Duodenal mucosa (tissue), 2 donors: Measurements from ENCODE around the gene STX2.
"Not testable (repeated sequence)": the region's sequence is repeated elsewhere in the genome, so short reads cannot be mapped to it uniquely, and the experiment has no call there.

Experiments used
- H3K27ac ChIP-seq: one replicate; pipeline ENCODE4 v1.7.0; 2013; ENCODE audit warnings: low read depth, low read length
- H3K27me3 ChIP-seq, 2 donors: one replicate each; pipeline ENCODE4 v1.7.0; 2013; ENCODE audit warnings: low read length in 2 of 2, control low read depth in 1 of 2; ENCODE audit not compliant: insufficient read depth in 2 of 2, control insufficient read depth in 1 of 2
- H3K36me3 ChIP-seq, 2 donors: one replicate each; pipeline ENCODE4 v1.7.0; 2013; ENCODE audit warnings: low read length in 2 of 2, control low read depth in 1 of 2; ENCODE audit not compliant: insufficient read depth in 2 of 2, control insufficient read depth in 1 of 2
- H3K4me1 ChIP-seq, 2 donors: one replicate each; pipeline ENCODE4 v1.7.0; 2013; ENCODE audit warnings: low read length in 2 of 2, control low read depth in 1 of 2; ENCODE audit not compliant: insufficient read depth in 2 of 2, control insufficient read depth in 1 of 2
- H3K4me3 ChIP-seq, 2 donors: one replicate each; pipeline ENCODE4 v1.7.0; 2013; ENCODE audit warnings: low read length in 2 of 2, low read depth in 1 of 2
- H3K9ac ChIP-seq, 2 donors: one replicate each; pipeline ENCODE4 v1.7.0; 2013; ENCODE audit warnings: low read length in 2 of 2, low read depth in 1 of 2
- H3K9me3 ChIP-seq, 2 donors: one replicate each; pipeline ENCODE4 v1.7.0; 2013; ENCODE audit warnings: low read length in 2 of 2, control low read depth in 1 of 2; ENCODE audit not compliant: control insufficient read depth in 1 of 2

STX2 gene

GRCh38 chr12:130788515-130788914 is 50.5 kb downstream of the STX2 start:
- Histone ChIP-seq H3K36me3 (peaks cover 3 to 5% of the 10 kb centered on the region in 2 donors), H3K27ac (no peak overlapping the region), H3K4me1 (no peaks in the 10 kb centered on the region), H3K27me3 (no peaks in the 10 kb centered on the region), H3K9me3 (peaks cover 3 to 4% of the 10 kb centered on the region in 2 donors), H3K9ac (no peak overlapping the region), H3K4me3 (no peak overlapping the region)

- Histone ChIP-seq H3K36me3 (peaks cover 0 to 5% of the 10 kb centered on the region in 2 donors), H3K4me1 (no peaks in the 10 kb centered on the region), H3K9me3 (peaks cover 3 to 4% of the 10 kb centered on the region in 2 donors), H3K27me3 (no peaks in the 10 kb centered on the region), H3K9ac (no peak overlapping the region), H3K27ac (no peak overlapping the region), H3K4me3 (no peak overlapping the region)
Observed at GRCh38 chr12:130787445-130788410, 51.3 kb downstream of the STX2 start.

DNA sequence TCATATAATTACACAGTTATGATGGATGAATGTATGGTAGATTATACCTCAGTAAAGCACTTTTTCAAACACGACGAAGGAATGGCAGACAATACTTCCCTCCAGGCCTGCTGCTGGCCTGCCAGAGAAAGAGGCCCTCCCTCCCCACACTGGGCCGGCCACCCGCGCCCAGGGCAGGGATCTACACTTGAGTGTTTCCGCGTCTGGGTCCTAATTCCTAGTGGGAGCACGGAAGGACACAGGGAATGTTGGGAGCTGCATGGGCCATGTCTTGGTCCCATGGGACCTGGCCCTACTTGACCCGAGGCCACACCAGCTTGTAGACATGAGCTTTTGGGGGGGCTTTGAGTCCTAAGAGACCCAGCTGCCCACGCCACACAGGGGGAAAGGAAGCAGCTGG is 52.0 kb downstream of the STX2 start:
- Histone ChIP-seq H3K9ac (no peak overlapping the region), H3K27me3 (no peaks in the 10 kb centered on the region), H3K9me3 (peaks cover 3 to 4% of the 10 kb centered on the region in 2 donors), H3K27ac (no peak overlapping the region), H3K4me1 (no peaks in the 10 kb centered on the region), H3K36me3 (peaks cover 0 to 5% of the 10 kb centered on the region in 2 donors), H3K4me3 (no peak overlapping the region)

DNA sequence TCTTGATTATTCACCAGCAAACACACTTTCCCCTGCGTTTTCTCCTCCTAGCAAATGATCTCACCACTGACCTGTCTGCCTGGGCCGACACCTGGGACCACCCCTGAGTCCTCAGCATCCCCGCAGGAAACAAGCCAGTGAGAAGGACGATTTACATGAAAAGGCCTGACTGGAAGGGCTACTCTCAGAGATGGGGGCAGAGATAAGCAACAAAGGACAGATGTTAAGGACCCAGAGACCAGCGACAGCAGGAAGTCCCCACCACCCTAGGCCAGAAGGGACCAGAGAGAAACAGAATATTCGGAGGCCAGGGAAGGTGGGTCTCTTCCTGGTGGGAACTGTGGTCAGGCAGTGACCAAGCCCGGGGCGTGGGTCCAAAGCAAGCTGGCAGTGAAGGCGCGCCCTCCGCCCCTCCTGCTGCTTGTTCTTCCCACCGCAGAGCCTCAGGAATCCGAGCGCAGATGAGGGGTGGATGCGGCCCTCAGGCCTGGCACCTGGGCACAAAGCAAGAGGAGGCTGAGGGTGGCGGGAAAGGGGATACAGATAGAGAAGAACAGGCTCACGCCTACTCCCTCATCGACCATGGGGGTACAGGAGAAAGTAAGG is 55.8 kb downstream of the STX2 start:
- H3K27me3 ChIP-seq = no peaks in the 10 kb centered on the region
- no peak overlapping the region for H3K27ac ChIP-seq
- H3K4me1 ChIP-seq = no peaks in the 10 kb centered on the region
- H3K9me3 ChIP-seq = peaks cover 3 to 4% of the 10 kb centered on the region in 2 donors
- H3K4me3 ChIP-seq = no peak overlapping the region
- no peak overlapping the region for H3K9ac ChIP-seq
- H3K36me3 ChIP-seq = peaks cover 0 to 5% of the 10 kb centered on the region in 2 donors

DNA sequence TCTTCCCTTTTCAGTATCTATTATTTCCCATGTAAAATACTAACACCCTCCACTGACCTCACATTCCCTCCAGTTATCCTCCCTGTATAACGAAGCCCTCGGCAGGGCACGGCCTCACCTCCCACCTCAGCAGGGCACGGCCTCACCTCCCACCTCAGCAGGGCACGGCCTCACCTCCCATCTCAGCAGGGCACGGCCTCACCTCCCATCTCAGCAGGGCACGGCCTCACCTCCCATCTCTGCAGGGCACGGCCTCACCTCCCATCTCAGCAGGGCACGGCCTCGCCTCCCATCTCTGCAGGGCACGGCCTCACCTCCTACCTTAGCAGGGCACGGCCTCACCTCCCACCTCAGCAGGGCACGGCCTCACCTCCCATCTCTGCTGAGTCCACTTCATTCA is 56.8 kb downstream of the STX2 start:
- not testable (repeated sequence) for H3K27me3 ChIP-seq, H3K9ac ChIP-seq, H3K4me1 ChIP-seq, H3K4me3 ChIP-seq, H3K27ac ChIP-seq, H3K36me3 ChIP-seq, H3K9me3 ChIP-seq

DNA sequence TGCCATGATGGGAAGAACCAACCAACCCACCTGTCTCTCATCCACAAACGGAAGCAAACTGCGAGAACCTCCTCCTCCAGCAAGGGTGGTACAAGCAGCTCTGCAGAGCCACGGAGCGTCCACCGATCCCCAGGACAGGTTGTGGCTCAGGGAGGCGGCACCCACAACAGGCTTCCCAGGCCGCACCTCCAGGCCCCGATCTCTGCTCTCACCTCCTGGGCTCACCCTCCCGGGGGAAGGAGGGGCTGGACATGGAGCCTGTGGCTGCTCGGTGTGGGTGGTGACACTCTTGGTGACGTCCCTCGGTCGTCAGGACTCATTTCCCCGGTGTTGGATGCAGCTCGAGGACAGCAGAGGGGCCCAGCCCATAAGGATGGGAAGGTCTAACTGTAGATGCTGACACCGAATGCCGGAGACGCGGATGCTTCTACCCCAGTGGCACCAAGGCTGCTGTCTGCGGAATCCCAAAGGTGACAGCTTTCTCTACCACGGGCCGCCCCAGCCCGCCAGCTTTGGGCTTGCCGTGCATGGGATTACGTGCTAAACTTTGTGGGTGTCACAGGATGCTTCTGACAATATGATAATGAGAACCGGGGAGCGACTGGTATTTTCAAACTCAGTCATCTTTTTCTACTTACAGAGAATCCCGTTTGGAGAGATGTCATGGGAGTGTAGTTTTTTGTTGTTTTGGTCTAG is 58.0 kb downstream of the STX2 start:
- Histone ChIP-seq H3K9ac (no peak overlapping the region), H3K27ac (no peak overlapping the region), H3K27me3 (no peaks in the 10 kb centered on the region), H3K4me1 (peaks cover 0 to 3% of the 10 kb centered on the region in 2 donors), H3K36me3 (peaks cover 0 to 5% of the 10 kb centered on the region in 2 donors), H3K9me3 (peaks cover 3 to 4% of the 10 kb centered on the region in 2 donors), H3K4me3 (no peak overlapping the region)

- Histone ChIP-seq H3K36me3 (peaks cover 0 to 5% of the 10 kb centered on the region in 2 donors), H3K9me3 (peaks cover 3 to 4% of the 10 kb centered on the region in 2 donors), H3K27me3 (peaks cover 0 to 3% of the 10 kb centered on the region in 2 donors)
Observed at GRCh38 chr12:130780325-130780724, 58.7 kb downstream of the STX2 start.

DNA sequence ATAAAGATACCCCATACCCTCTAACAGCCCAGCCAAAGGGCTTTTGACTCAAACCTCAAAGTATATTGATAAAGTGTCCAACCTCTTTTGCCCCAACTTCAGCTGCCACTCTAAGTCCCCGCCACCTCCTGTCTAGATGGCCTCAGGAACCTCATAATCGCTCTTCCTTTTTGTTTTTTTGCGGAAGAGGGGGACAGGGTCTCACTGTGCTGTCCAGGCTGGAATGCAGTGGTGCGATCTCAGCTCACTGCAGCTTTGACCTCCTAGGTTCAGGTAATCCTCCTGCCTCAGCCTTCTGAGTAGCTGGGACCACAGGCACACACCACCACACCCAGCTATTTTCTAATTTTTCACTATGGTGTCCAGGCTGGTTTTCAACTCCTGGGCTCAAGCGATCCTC is 60.3 kb downstream of the STX2 start:
- H3K4me1 ChIP-seq = peaks cover 0 to 5% of the 10 kb centered on the region in 2 donors
- no peak overlapping the region for H3K4me3 ChIP-seq
- no peak overlapping the region for H3K9ac ChIP-seq
- H3K9me3 ChIP-seq = no peaks in the 10 kb centered on the region
- no peaks in the 10 kb centered on the region for H3K36me3 ChIP-seq
- H3K27ac ChIP-seq = no peak overlapping the region
- peaks cover 0 to 3% of the 10 kb centered on the region in 2 donors for H3K27me3 ChIP-seq

More at GRCh38 chr12:130780325-130780724, 58.7 kb downstream of the STX2 start:
- H3K4me3 ChIP-seq = no peak overlapping the region
- H3K4me1 ChIP-seq = peaks cover 0 to 5% of the 10 kb centered on the region in 2 donors
- no peak overlapping the region for H3K9ac ChIP-seq
- H3K27ac ChIP-seq = no peak overlapping the region

DNA sequence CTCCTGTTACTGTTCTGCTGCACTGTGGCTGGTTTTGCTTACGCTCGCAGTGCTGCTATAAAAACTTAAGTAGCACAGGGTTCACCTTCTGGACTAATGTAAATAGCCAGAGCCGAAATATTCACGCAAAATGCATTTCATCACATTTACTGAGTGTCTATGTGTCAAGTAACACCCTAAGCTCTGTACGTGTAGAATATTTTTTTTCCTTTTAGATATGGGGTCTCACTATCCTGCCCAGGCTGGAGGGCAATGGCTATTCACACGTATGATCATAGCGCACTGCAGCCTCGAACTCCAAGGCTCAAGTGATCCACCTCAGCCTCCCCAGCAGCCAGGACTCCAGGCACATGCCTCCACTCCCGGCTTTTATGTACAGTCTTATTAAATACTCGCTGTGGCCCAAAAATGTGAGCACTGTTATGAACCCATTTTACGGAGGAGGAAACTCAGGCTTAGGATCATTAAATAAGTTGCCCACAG is 62.2 kb downstream of the STX2 start:
- Histone ChIP-seq H3K4me1 (peaks cover 0 to 5% of the 10 kb centered on the region in 2 donors), H3K27me3 (peaks cover 0 to 3% of the 10 kb centered on the region in 2 donors), H3K27ac (no peak overlapping the region), H3K36me3 (no peaks in the 10 kb centered on the region), H3K4me3 (peak overlapping the region; percentile 23 to 49), H3K9me3 (no peaks in the 10 kb centered on the region), H3K9ac (no peak overlapping the region)
